Measurements from ENCODE around the gene PRKAG2. TPM values are rescaled to one million over a fixed set of nuclear protein-coding genes. Genes with fewer than 3 reads are reported as not detected.

Gene PRKAG2
- total and polyA plus RNA-seq, 4 donors, result 3.6 to 25.1 (median 16.8) TPM

DNA sequence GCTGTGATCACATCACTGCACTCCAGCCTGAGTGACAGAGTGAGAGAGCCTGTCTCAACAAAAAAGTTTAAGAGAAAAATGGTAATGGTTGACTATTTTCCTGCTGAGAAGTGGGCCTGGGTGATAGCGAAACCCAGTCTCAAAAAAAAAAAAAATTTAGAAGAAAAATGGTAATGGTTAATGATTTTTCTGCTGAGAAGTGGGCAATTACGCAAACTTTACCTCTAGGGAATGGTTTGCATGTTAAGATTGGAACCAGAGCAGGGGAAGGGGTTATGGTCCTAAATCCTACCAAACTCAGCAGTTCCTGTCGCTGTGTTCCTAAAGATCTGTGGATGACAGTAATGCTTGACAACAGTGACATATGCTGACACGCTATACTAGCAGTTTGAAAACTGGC, 226.8 kb downstream of the PRKAG2 start (continued):
- TF ChIP-seq HNF4A (conservative IDR thresholded peaks at IDR 0.05) (no peak), YY1 (IDR thresholded peaks at IDR 0.05) (no peak), SP1 (IDR thresholded peaks at IDR 0.05) (no peak)
- TF ChIP-seq, protein P1, sequence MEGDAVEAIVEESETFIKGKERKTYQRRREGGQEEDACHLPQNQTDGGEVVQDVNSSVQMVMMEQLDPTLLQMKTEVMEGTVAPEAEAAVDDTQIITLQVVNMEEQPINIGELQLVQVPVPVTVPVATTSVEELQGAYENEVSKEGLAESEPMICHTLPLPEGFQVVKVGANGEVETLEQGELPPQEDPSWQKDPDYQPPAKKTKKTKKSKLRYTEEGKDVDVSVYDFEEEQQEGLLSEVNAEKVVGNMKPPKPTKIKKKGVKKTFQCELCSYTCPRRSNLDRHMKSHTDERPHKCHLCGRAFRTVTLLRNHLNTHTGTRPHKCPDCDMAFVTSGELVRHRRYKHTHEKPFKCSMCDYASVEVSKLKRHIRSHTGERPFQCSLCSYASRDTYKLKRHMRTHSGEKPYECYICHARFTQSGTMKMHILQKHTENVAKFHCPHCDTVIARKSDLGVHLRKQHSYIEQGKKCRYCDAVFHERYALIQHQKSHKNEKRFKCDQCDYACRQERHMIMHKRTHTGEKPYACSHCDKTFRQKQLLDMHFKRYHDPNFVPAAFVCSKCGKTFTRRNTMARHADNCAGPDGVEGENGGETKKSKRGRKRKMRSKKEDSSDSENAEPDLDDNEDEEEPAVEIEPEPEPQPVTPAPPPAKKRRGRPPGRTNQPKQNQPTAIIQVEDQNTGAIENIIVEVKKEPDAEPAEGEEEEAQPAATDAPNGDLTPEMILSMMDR (IDR thresholded peaks at IDR 0.05; ENCODE audit: low read depth, low read length, missing input control), result no peak

DNA sequence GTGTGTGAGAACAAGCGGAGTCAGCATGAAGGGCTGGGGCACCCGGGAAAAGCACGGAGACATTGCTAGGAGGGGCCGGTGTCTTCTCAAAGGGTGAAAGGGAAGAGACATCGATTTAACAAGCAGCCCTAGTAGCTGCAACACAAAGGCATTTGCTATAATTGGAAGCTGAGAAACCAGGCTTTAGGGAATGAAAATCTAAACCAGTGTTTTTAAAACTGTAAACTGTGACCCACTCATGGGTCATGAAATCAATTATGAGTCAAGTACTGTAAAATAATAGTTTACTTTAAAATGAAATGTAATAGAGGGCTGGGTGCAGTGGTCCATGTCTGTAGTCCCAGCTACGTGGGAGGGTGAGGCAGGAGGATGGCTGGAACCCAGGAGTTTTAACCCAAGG, 228.5 kb downstream of the PRKAG2 start:
- WGBS, result 95% methylated on average over 6 of the region's 6 CpGs
- TF ChIP-seq NR2F2 (IDR thresholded peaks at IDR 0.05), result no peak
- no peak for TF ChIP-seq TAF1 (conservative IDR thresholded peaks at IDR 0.05)
- TF ChIP-seq, protein P2, sequence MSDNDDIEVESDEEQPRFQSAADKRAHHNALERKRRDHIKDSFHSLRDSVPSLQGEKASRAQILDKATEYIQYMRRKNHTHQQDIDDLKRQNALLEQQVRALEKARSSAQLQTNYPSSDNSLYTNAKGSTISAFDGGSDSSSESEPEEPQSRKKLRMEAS (IDR thresholded peaks at IDR 0.05), result no peak
- TF ChIP-seq, protein P3, sequence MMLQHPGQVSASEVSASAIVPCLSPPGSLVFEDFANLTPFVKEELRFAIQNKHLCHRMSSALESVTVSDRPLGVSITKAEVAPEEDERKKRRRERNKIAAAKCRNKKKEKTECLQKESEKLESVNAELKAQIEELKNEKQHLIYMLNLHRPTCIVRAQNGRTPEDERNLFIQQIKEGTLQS (IDR thresholded peaks at IDR 0.05), result no peak
- TF ChIP-seq, protein P1 (IDR thresholded peaks at IDR 0.05; ENCODE audit: low read depth, low read length, missing input control), result no peak
- TF ChIP-seq YY1 (IDR thresholded peaks at IDR 0.05), result no peak
- TF ChIP-seq SP1 (IDR thresholded peaks at IDR 0.05), result no peak
- TF ChIP-seq HNF4A (conservative IDR thresholded peaks at IDR 0.05), result no peak
- TF ChIP-seq JUND (IDR thresholded peaks at IDR 0.05), result no peak
- no peak for TF ChIP-seq HNF4G (IDR thresholded peaks at IDR 0.05)
- peak overlapping the region; percentile 7 to 63 for H3K27ac ChIP-seq (ENCODE audit: low read depth in 1 of 2, low read length in 2 of 2)
- no peaks in the 10 kb centered on the region for H3K27me3 ChIP-seq (ENCODE audit: control insufficient read depth in 4 of 4, insufficient read depth in 4 of 4, low read length in 3 of 4)
- peaks cover 0 to 11% (median 4%) of the 10 kb centered on the region in 4 donors for H3K4me1 ChIP-seq (ENCODE audit: control insufficient read depth in 4 of 4, insufficient read depth in 4 of 4, low read length in 3 of 4)
- H3K9ac ChIP-seq (ENCODE audit: low read depth in 1 of 2, low read length in 2 of 2), result no peak overlapping the region
- H3K36me3 ChIP-seq (ENCODE audit: control insufficient read depth in 4 of 4, insufficient read depth in 3 of 4, low read depth in 1 of 4, low read length in 3 of 4), result peaks cover 0 to 5% (median 0%) of the 10 kb centered on the region in 4 donors
- DNase-seq (ENCODE audit: low spot score), result no peak
- no peak overlapping the region for H3K4me3 ChIP-seq (ENCODE audit: low read depth in 1 of 3, low read length in 3 of 3)
- no peaks in the 10 kb centered on the region for H3K9me3 ChIP-seq (ENCODE audit: control insufficient read depth in 4 of 4, low read length in 3 of 4)

DNA sequence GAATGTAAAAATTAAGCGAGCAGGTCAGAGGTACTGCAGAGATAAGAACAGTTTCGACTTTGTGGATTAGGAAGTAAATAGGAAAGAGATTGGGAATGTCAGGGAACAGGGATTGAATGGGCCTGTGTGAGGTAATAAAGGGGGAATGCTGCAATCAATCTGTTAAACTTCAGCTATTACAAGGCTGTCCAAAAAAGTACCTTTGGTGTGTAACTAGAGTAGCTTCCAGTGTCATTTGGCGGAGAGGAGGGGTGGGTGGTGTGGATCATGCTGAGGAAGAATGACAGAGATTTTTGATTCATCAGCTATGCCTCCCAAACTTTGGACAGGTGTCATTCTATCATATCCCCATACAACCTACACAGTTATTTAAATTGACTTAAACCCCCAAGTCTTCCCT, 229.0 kb downstream of the PRKAG2 start:
- Histone ChIP-seq H3K27me3 (ENCODE audit: control insufficient read depth in 4 of 4, insufficient read depth in 4 of 4, low read length in 3 of 4) (no peaks in the 10 kb centered on the region), H3K9ac (ENCODE audit: low read depth in 1 of 2, low read length in 2 of 2) (no peak overlapping the region), H3K4me3 (ENCODE audit: low read depth in 1 of 3, low read length in 3 of 3) (no peak overlapping the region), H3K27ac (ENCODE audit: low read depth in 1 of 2, low read length in 2 of 2) (peak overlapping the region; percentile 63 to 65), H3K4me1 (ENCODE audit: control insufficient read depth in 4 of 4, insufficient read depth in 4 of 4, low read length in 3 of 4) (peaks cover 0 to 16% (median 4%) of the 10 kb centered on the region in 4 donors), H3K9me3 (ENCODE audit: control insufficient read depth in 4 of 4, low read length in 3 of 4) (no peaks in the 10 kb centered on the region), H3K36me3 (ENCODE audit: control insufficient read depth in 4 of 4, insufficient read depth in 3 of 4, low read depth in 1 of 4, low read length in 3 of 4) (peaks cover 0 to 5% (median 0%) of the 10 kb centered on the region in 4 donors)
- 48% methylated on average over 3 of the region's 3 CpGs for WGBS
- DNase-seq (ENCODE audit: low spot score), result no peak
- TF ChIP-seq, protein P4, sequence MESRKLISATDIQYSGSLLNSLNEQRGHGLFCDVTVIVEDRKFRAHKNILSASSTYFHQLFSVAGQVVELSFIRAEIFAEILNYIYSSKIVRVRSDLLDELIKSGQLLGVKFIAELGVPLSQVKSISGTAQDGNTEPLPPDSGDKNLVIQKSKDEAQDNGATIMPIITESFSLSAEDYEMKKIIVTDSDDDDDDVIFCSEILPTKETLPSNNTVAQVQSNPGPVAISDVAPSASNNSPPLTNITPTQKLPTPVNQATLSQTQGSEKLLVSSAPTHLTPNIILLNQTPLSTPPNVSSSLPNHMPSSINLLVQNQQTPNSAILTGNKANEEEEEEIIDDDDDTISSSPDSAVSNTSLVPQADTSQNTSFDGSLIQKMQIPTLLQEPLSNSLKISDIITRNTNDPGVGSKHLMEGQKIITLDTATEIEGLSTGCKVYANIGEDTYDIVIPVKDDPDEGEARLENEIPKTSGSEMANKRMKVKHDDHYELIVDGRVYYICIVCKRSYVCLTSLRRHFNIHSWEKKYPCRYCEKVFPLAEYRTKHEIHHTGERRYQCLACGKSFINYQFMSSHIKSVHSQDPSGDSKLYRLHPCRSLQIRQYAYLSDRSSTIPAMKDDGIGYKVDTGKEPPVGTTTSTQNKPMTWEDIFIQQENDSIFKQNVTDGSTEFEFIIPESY (IDR thresholded peaks at IDR 0.05), result no peak
- TF ChIP-seq, protein P5, sequence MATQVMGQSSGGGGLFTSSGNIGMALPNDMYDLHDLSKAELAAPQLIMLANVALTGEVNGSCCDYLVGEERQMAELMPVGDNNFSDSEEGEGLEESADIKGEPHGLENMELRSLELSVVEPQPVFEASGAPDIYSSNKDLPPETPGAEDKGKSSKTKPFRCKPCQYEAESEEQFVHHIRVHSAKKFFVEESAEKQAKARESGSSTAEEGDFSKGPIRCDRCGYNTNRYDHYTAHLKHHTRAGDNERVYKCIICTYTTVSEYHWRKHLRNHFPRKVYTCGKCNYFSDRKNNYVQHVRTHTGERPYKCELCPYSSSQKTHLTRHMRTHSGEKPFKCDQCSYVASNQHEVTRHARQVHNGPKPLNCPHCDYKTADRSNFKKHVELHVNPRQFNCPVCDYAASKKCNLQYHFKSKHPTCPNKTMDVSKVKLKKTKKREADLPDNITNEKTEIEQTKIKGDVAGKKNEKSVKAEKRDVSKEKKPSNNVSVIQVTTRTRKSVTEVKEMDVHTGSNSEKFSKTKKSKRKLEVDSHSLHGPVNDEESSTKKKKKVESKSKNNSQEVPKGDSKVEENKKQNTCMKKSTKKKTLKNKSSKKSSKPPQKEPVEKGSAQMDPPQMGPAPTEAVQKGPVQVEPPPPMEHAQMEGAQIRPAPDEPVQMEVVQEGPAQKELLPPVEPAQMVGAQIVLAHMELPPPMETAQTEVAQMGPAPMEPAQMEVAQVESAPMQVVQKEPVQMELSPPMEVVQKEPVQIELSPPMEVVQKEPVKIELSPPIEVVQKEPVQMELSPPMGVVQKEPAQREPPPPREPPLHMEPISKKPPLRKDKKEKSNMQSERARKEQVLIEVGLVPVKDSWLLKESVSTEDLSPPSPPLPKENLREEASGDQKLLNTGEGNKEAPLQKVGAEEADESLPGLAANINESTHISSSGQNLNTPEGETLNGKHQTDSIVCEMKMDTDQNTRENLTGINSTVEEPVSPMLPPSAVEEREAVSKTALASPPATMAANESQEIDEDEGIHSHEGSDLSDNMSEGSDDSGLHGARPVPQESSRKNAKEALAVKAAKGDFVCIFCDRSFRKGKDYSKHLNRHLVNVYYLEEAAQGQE (IDR thresholded peaks at IDR 0.05), result peak; percentile 42
- TF ChIP-seq RXRA (IDR thresholded peaks at IDR 0.05) (peak; percentile 17 to 75), EGR1 (IDR thresholded peaks at IDR 0.05; ENCODE audit: low read depth in 2 of 2) (peak in 1 of 2 donors; percentile 39), HNF4A (conservative IDR thresholded peaks at IDR 0.05) (peak in 1 of 2 donors; percentile 59), FOXA2 (IDR thresholded peaks at IDR 0.05) (peak; percentile 11), YY1 (IDR thresholded peaks at IDR 0.05) (no peak), GABPA (IDR thresholded peaks at IDR 0.05 in 1 of 2, conservative IDR thresholded peaks at IDR 0.05 in 1 of 2) (no peak), FOXA1 (IDR thresholded peaks at IDR 0.05) (peak; percentile 43), JUND (IDR thresholded peaks at IDR 0.05) (peak; percentile 34 to 52), SP1 (IDR thresholded peaks at IDR 0.05) (peak; percentile 8), RAD21 (IDR thresholded peaks at IDR 0.05) (peak in 1 of 2 donors; percentile 37), TAF1 (conservative IDR thresholded peaks at IDR 0.05) (no peak)
- TF ChIP-seq, protein P3 (IDR thresholded peaks at IDR 0.05), result peak; percentile 34
- TF ChIP-seq, protein P2 (IDR thresholded peaks at IDR 0.05), result peak; percentile 70
